MM.1S (cell line): ENCODE data around the gene PSMD1.
A peak's percentile ranks its signal among the peaks of the same experiment; 100 is the strongest.

ENCODE experiments used
- DNase-seq: peaks from one replicate; pipeline ENCODE4 v3.0.0-alpha.2; 2015
- H2AFZ ChIP-seq: fragments of 300-600 bp; sonication (generic); 2 replicates; pipeline ENCODE4 v1.6.0; 2016; ENCODE audit warnings: antibody characterized with exemption, low read length
- H3F3A ChIP-seq: fragments of 300-600 bp; sonication (generic); 2 replicates; pipeline ENCODE4 v1.6.1; 2016; ENCODE audit warnings: mild to moderate bottlenecking, antibody characterized with exemption, low read length, moderate library complexity, mixed read lengths; ENCODE audit not compliant: insufficient read depth
- H3K27ac ChIP-seq: fragments of 300-600 bp; sonication (generic); 2 replicates; pipeline ENCODE4 v1.5.1; 2016; ENCODE audit warnings: mild to moderate bottlenecking, low read length
- H3K27me3 ChIP-seq: fragments of 300-600 bp; sonication (generic); replicated peaks from 2 replicates; pipeline ENCODE4 v1.6.0; 2016; ENCODE audit warnings: low read length; ENCODE audit not compliant: insufficient read depth
- H3K36me3 ChIP-seq: fragments of 300-600 bp; sonication (generic); replicated peaks from 2 replicates; pipeline ENCODE4 v1.6.1; 2016; ENCODE audit warnings: mild to moderate bottlenecking, low read length, mixed read lengths; ENCODE audit not compliant: insufficient read depth
- H3K4me1 ChIP-seq: fragments of 300-600 bp; sonication (generic); 2 replicates; pipeline ENCODE4 v1.6.1; 2016; ENCODE audit warnings: low read length, mixed read lengths
- H3K4me2 ChIP-seq: fragments of 300-600 bp; sonication (generic); 2 replicates; pipeline ENCODE4 v1.6.0; 2016; ENCODE audit warnings: low read depth, low read length
- H3K4me3 ChIP-seq: fragments of 300-600 bp; sonication (generic); 2 replicates; pipeline ENCODE4 v1.5.1; 2016; ENCODE audit warnings: low read length, mixed read lengths
- H3K79me2 ChIP-seq: fragments of 300-600 bp; sonication (generic); 2 replicates; pipeline ENCODE4 v1.6.1; 2016; ENCODE audit warnings: mixed run types, low read length, mixed read lengths
- H3K9ac ChIP-seq: fragments of 300-600 bp; sonication (generic); 2 replicates; pipeline ENCODE4 v1.6.1; 2016; ENCODE audit warnings: low read length, mixed read lengths
- H3K9me2 ChIP-seq: fragments of 300-600 bp; sonication (generic); replicated peaks from 2 replicates; pipeline ENCODE4 v1.6.1; 2016; ENCODE audit warnings: mild to moderate bottlenecking, low read length, mixed read lengths; ENCODE audit not compliant: insufficient read depth
- H3K9me3 ChIP-seq: fragments of 300-600 bp; sonication (generic); replicated peaks from 2 replicates; pipeline ENCODE4 v1.6.1; 2016; ENCODE audit warnings: mild to moderate bottlenecking, low read length, mixed read lengths; ENCODE audit not compliant: insufficient read depth
- H4K20me1 ChIP-seq: fragments of 300-600 bp; sonication (generic); 2 replicates; pipeline ENCODE4 v1.6.1; 2016; ENCODE audit warnings: mild to moderate bottlenecking, low read length, moderate library complexity, mixed read lengths; ENCODE audit not compliant: insufficient read depth
- CTCF ChIP-seq: fragments of 300-600 bp; sonication (generic); IDR thresholded peaks from 2 replicates; pipeline ENCODE4 v1.5.1; 2016; ENCODE audit warnings: antibody characterized with exemption, low read length, mixed read lengths
- EZH2 ChIP-seq: fragments of 300-600 bp; sonication (generic); optimal IDR thresholded peaks from 2 replicates; pipeline ENCODE3; 2017; ENCODE audit warnings: low read depth, mild to moderate bottlenecking, antibody characterized with exemption, low read length, mixed read lengths
- EZH2phosphoT487 ChIP-seq: fragments of 300-600 bp; sonication (generic); IDR thresholded peaks from 2 replicates; pipeline ENCODE4 v1.6.1; 2018; ENCODE audit warnings: antibody characterized with exemption, low read length

PSMD1 gene

DNA sequence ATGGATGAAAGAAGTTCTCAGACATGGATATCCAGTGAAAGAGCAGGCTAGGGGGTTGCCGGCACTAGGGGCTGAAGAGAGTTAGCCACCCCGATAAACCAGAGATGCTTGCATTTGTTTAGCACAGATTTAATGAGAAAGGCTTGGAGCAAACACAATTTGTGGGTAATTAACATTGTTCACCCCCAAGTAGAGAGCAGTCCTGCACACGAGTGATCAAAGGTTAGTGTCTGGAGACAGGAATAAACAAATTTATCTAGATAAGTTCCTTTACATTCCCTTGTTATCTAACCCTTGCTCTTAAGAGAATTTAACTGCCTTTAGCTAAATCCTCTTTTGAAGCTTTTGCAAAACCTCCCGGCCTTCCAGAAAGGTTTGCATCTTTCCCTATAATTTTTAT is 44.3 kb downstream of the PSMD1 start:
- no peak for TF ChIP-seq EZH2phosphoT487
- TF ChIP-seq EZH2 = no peak
- H3K36me3 ChIP-seq = no peaks in the 10 kb centered on the region; the same call in 1 of the 2 replicates
- H3K4me1 ChIP-seq = no peaks in the 10 kb centered on the region
- H3K9me2 ChIP-seq = no peaks in the 10 kb centered on the region
- H3K4me2 ChIP-seq = no peak overlapping the region
- H3K27ac ChIP-seq = no peak overlapping the region
- no peak for DNase-seq
- H3K9me3 ChIP-seq = no peaks in the 10 kb centered on the region
- H3K27me3 ChIP-seq = no peaks in the 10 kb centered on the region
- no peaks in the 10 kb centered on the region; the same call in 1 of the 2 replicates for H4K20me1 ChIP-seq
- no peak overlapping the region for H3K9ac ChIP-seq
- peaks cover 6% of the 10 kb centered on the region; the same call in 1 of the 2 replicates for H3F3A ChIP-seq
- no peak overlapping the region for H2AFZ ChIP-seq
- no peak overlapping the region for H3K4me3 ChIP-seq
- peaks cover 14% of the 10 kb centered on the region for H3K79me2 ChIP-seq

DNA sequence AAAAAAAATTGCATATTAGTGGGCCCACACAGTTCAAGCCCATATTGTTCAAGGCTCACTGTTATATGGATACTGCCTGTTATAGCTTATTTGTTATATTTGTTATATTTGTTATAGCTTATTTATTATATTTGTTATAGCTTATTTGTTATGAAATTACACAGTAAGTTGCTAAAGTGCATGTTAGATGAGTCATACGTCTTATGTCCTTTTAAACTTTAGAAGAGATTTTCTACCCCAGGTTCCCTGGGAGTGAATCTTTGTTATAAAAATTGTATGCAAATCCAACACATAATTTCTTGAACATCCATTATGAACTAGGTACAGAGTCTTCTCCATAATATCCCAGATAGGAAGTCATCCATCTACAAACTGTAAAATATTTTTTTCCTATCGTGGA is 46.1 kb downstream of the PSMD1 start:
- no peaks in the 10 kb centered on the region for H3K9me2 ChIP-seq
- no peak overlapping the region for H3K4me2 ChIP-seq
- no peak overlapping the region for H3K27ac ChIP-seq
- no peak overlapping the region for H2AFZ ChIP-seq
- no peaks in the 10 kb centered on the region for H3K27me3 ChIP-seq
- no peaks in the 10 kb centered on the region for H3K4me1 ChIP-seq
- no peaks in the 10 kb centered on the region; the same call in 1 of the 2 replicates for H3K36me3 ChIP-seq
- TF ChIP-seq EZH2 (no peak), CTCF (no peak), EZH2phosphoT487 (no peak)
- H3K4me3 ChIP-seq = no peak overlapping the region
- no peaks in the 10 kb centered on the region for H3K9me3 ChIP-seq
- peaks cover 22% of the 10 kb centered on the region for H3K79me2 ChIP-seq
- H4K20me1 ChIP-seq = no peaks in the 10 kb centered on the region; the same call in 1 of the 2 replicates
- H3K9ac ChIP-seq = no peak overlapping the region
- H3F3A ChIP-seq = peaks cover 6% of the 10 kb centered on the region; the same call in 1 of the 2 replicates
- no peak for DNase-seq

DNA sequence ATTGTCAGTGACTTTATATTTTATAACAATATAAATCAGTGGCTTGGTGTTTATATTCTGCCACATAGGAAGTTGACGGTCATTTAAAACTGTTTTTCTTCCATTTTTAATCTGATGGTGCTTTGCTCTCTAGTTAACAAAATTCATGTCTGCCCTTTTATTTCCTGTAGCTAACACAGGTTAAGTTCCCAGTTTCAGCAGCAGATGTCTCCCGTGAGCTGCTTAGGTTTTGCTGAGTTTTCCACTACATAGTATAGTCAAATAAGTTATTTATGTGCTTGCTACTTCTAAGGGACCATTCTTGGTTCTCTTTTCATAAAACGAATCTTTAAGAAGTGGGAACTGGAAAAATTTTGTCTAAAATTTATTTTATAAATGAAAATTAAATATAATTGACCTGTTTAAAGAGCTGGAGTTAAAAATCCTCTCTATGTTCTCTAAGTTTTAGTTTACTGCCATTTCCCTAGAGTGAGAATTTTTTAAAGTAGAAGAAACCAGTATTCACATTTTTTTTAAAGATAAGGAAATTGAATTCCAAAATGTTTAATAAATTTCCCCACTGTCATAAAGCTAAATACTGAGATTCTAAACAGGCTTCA is 47.5 kb downstream of the PSMD1 start:
- Histone ChIP-seq H3F3A (peaks cover 6% of the 10 kb centered on the region; the same call in 1 of the 2 replicates), H3K9ac (no peak overlapping the region), H2AFZ (no peak overlapping the region), H3K36me3 (no peaks in the 10 kb centered on the region; the same call in 1 of the 2 replicates), H3K27me3 (no peaks in the 10 kb centered on the region), H3K9me2 (no peaks in the 10 kb centered on the region), H3K4me2 (no peak overlapping the region), H3K79me2 (peaks cover 27% of the 10 kb centered on the region), H4K20me1 (no peaks in the 10 kb centered on the region; the same call in 1 of the 2 replicates), H3K4me3 (no peak overlapping the region), H3K27ac (no peak overlapping the region), H3K9me3 (no peaks in the 10 kb centered on the region), H3K4me1 (no peaks in the 10 kb centered on the region)
- TF ChIP-seq CTCF (peak; percentile 58), EZH2phosphoT487 (no peak)
- DNase-seq = peak; percentile 54

DNA sequence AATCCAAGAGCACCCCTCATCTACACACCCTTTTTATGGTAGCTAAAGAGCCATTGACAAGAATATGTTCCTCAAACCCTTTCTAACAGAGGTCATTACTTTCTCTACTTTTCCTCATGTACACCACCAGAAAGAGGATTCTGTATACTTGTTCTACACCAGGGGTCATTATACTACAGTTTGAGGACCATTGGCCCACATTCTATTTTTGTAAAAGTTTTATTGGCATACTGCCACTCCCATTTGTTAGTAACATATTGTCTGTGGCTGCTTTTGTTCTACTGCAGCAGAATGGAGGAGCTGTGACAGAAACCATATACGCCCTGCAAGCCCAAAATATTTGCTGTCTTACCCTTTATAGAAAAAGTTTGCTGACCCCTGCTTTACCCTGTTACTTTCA is 53.9 kb downstream of the PSMD1 start:
- H3K4me2 ChIP-seq = no peak overlapping the region
- H3K9ac ChIP-seq = no peak overlapping the region
- H3K4me3 ChIP-seq = no peak overlapping the region
- H3K4me1 ChIP-seq = no peaks in the 10 kb centered on the region
- H3K79me2 ChIP-seq = peaks cover 16% of the 10 kb centered on the region
- no peak for TF ChIP-seq EZH2
- no peak for TF ChIP-seq EZH2phosphoT487
- no peak for TF ChIP-seq CTCF
- no peak overlapping the region for H2AFZ ChIP-seq
- no peaks in the 10 kb centered on the region for H3K9me3 ChIP-seq
- H3K9me2 ChIP-seq = no peaks in the 10 kb centered on the region
- H3K27me3 ChIP-seq = no peaks in the 10 kb centered on the region
- no peak overlapping the region for H3K27ac ChIP-seq
- no peak for DNase-seq
- no peaks in the 10 kb centered on the region for H3F3A ChIP-seq
- H4K20me1 ChIP-seq = no peaks in the 10 kb centered on the region
- H3K36me3 ChIP-seq = peaks cover 4% of the 10 kb centered on the region; the same call in 1 of the 2 replicates
